HG03460 (cell line): ENCODE results near the gene MKRN2.
"Not testable (repeated sequence)": the region's sequence is repeated elsewhere in the genome, so short reads cannot be mapped to it uniquely, and the experiment has no call there.

Source experiments
- ATAC-seq: cut with Tn5 transposase; IDR thresholded peaks from one replicate; pipeline ENCODE4 v1.9.1; 2021; ENCODE audit not compliant: unreplicated experiment

MKRN2 gene

DNA sequence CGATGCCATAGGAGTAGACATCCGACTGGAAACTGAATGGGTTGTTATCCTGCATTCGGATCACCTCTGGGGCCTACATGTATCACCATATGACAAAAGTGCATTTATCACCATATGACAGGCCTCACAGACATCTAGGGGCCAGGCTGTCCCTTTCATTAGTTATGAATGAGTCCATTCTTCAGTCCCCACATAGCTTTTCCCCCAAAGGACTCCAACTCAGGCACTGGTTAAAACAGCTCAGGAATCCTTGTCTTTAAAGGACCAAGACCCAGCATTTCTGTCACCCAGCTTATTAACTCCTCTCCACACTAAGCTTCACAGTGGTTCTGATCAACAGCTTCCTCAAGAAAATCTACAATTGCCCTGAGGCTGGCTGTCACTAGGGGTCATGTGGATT is 28.3 kb downstream of the MKRN2 start:
- no peak for ATAC-seq

DNA sequence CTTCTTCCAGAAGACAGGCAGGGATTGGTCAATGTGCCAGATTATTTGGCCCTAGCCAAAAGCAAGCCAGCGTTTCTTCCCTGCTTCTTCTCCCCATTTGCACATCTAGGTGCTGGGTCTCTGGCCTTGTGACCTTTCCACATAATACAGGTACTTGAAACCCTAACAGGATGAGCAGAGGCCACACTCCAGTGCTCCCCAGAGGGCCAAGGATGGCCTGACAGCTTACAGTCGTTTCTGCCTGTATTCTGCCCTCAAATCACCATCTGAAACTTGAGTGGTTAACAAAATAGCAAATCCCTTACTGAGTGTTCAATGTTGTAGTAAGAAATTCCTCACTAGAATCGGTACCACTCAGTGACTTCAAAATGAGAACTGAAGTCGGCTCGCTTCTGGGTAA is 29.1 kb downstream of the MKRN2 start:
- no peak for ATAC-seq

DNA sequence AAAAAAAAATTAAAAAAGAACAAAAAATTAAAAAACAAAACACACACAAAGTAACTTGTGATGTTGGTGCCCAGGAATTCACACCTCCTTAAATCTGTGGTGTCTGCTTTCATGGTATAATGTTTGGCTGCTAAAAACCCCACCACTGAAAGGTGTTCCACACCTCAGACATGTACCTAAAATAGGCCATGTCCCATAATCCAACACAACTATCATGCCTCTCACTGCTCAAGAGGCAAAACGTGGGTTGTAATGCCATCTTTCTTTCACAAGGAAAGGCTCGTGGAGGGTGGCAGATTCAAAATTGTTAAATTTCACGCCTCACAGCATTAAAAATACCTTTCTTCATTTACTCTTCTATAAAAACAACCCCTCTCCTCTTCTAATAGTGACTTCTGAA is 29.5 kb downstream of the MKRN2 start:
- no peak for ATAC-seq

DNA sequence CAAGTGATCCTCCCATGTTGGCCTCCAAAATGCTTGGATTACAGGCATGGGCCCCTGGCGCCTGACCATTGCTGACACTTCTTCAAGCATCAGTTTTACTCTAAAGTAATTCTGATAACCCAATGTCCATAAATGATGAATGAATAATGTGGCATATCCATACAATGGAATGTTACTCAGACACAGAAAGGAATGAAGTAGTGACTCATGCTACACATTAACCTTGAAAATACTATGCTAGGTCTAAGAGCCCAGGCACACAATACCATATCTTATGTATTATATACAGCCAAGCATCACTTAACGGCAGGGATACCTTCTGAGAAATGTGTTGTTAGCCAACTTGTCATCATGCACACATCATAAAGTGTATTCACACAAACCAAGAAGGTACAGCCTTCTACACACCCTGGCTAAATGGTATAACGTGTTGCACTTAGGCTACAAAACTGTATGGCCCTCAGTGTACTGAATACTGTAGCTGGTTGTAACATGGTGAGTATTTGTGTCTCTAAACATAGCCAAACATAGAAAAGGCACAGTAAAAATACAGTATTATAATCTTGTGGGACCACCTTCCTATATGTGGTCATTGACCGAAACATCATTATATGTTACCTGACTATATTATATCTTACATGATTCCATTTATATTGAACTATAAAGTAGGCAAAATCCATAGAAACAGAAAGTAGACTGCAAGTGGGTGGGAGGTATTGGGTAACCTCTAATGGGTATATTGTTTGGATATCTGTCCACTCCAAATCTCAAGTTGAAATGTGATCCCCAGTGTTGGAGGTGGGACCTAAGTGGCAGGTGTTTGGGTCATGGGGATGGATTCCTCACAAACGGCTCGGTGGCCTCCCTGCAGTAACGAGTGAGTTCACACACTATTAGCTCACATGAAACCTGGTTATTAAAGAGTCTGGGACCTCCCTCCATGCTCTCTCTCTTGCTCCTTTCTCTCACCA is 31.4 kb downstream of the MKRN2 start:
- ATAC-seq, result no peak

DNA sequence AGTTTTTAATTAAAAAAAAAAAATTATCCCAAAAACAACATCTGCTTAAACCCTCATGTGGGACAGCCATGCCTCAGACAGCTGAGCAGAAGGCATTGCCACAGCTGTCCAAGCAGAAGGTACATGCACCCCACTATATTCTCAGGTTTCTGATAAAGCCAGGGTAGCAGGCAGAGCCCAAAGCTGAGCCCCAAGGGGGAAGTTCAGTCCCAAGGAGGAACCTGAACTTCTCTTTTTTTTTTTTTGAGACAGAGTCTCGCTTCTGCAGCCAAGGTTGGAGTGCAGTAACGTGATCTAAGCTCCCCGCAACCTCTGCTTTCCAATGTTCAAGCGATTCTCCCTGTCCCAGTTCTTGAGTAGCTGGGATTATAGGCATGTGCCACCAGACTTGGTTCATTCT is 33.2 kb downstream of the MKRN2 start:
- no peak for ATAC-seq

DNA sequence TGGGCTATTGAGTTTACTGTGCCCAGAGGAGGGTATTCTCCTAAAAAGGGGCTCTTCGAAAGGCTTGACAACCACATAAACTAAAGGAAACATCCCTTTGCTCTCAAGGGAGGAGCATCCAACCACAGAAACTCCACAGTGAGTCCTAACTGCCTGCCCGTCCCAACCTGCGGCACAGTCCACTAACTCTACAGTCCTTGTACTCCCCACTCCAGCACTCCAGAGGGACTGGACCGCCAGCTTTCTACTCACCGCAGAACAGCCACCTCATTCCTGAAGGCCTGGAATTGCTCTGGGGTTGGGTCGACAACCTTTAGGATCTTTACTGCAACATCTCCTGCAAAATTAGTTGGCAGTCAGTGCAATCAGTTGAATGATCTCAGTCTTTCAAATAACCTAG is 34.6 kb downstream of the MKRN2 start:
- no peak for ATAC-seq

DNA sequence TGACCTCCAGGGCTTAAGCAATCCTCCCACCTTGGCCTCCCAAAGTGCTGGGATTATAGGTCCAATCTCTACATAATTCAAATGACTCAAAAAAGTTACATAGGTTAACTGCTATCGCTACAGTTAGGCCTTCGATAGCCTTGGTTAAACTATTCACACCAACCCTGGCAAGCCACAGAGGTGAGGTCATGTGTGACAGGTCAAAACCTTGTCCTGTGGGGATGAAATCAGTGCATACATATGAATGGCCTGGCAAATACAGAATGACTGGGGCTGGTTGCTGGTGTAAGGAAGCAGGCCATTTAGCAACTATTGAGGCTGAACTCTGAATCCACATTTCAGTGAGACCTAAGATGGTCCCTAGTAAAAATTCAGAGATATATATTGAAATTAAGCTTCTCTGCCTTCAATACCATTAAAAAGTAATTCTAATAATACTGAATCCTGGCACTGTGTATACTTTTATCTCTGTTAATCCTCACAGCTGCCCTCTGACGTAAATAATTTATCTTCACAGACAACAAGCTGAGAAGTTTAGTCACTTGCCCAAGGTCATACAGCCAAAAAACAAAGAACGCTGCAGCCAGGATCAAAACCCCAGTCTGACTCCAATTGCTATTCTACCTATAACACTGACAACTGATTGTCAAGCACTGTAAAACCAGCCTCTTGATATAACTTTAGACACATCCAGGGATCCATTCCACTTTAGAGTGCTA is 35.3 kb downstream of the MKRN2 start:
- no peak for ATAC-seq

DNA sequence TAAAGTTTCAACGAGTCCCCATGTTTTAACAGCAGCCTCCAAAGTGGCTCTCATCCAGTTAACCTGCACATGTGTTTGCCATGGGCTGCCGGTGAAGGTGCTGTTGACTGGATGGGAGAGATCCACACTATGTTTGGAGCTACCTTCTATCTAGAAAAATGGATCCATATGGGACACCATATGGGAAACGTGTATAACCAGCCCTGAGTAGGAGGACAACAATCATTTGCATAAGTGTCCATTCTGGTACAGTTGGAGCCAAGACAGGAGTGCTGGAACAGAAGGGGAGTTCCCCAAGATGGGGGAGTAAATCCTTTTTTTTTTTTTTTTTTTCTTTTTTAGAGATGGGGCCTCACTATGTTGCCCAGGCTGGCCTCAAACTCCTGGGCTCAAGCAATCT is 36.6 kb downstream of the MKRN2 start:
- ATAC-seq, result no peak

DNA sequence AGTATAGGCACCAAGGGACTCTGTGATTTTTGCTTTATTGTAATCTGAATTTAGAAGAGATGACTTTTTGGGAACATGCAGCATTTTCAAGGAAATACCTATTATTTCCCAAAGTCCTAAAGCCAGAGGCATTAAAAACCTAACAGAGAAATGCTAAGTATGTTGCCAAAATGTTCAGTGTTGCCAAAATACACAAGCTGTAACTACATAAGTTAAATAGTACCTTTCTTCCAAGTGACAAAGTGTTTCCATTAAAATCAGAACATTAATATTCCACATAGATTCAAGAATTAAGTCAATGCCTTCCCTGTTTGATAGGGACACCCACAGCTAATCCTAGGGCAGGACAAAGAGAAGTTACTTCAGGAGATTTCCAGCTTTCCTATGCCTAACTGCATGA is 42.0 kb downstream of the MKRN2 start:
- ATAC-seq, result no peak

DNA sequence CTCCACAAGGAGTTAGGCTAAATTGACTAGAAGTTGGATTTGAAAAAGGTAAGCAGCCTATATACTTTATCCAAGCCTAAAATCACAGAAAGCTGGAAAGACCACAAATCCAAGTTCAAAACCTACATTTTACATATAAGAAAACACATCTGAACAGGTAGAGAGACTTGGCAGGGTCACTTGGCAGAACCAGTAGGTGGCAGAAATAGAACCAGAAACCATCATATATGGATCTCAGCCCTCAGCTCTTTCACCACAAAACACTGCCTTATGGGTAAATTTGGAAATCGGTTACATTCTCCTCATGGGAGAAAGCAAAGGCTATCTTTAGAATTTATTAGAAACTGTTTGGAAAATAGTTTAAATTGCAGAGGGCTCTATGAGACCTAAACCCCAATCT is 44.2 kb downstream of the MKRN2 start:
- no peak for ATAC-seq

DNA sequence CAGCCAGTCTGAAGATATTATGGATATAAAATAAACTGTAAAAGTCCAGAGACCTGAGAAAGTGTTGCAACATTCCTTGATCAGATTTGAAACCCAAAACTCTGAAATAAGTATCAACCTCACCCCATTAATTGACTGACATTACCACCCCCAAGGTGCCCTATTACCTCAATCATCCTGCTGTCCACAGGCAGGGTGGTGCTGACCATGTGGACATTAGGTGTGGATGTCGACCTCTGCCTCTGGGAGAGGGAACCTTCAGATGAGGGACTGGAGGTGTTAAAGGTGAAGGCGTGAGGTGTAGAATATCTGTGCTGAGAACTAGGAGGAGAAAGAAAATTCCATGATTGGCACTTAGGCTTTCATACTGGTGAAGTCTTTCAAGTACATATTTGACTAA is 47.1 kb downstream of the MKRN2 start:
- no peak for ATAC-seq

DNA sequence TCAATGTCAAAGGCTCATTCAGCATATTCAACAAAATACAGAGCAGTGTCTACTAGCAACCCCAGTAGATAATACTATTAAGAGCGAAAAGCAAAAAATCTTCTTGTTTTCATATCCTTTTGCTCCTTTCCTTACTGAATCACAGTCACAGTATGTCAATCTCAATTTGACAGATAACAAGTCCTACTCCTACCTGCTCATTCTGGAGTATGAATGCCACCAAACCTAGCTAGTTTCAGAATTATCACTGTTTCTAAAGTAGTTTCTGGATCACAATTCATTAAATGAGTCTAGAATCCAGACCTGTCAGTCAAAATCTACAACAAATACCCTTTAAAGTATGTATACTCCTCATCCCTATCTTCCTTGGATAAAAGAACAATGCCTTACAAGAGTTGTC is 51.5 kb downstream of the MKRN2 start:
- no peak for ATAC-seq

DNA sequence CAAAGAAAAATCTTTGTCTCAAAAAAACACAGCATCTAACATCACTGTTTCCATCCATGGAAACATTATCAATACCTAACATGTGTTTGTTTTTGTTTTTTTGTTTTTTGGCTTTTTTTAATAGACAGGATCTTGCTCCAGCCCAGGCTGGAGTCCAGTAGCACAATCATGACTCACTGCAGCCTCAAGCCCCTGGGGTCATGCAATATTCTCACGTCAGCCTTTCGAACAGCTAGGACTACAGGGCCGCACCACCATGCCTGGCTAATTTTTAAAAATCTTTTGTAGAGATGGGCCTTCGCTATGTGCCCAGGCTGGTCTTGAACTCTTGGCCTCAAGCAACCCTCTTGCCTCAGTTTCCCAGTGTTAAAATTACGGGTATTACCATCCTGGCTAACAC is 54.2 kb downstream of the MKRN2 start:
- ATAC-seq, result no peak

DNA sequence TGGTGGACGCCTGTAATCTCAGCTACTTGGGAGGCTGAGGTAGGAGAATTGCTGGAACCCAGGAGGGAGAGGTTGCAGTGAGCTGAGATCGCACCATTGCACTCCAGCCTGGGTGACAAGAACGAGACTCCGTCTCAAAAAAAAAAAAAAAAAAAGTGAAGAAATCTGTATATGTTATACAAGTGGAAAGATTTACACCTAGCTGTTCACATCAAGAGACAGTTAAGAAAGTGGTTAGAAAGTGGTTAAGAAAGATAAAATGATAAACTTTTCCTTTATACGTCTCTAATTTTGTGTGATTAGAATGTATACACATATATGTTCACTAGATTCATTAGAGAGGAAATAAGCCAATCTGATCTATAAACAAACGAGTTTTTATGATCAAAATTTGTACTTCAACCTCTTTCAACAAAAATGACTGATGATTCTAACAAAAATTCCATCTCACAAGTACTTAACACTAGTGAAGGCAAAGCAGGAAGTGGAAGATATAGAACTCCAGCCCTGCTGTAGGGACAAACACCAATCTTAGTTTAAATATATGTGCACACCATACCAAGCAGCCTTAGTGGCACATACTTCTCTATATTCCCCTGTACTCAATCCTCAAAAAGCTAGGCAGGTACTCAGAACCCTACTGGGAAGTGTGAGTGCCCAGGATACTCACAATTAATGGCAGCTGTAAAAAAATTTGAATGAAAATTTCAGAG is 55.8 kb downstream of the MKRN2 start:
- ATAC-seq, result no peak

DNA sequence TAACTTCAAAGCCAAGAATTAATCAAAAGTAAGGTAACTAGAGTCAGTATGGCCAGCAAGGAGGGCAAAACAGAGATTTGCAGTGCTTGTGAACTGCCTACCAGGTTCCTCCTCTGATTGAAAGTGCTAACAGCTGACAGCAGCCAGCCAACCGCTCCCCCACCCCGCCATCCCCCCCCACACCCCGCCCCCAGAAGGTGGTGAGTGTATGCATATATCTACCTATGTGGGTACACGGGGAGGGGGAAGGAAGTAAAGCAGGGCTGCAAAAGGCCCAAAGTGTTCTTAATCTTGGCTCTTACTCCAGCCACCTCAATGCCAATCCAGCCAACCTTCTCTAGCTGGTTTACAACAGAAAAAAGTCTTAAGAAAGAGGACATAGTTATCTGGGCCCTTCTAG is 56.4 kb downstream of the MKRN2 start:
- ATAC-seq, result no peak

DNA sequence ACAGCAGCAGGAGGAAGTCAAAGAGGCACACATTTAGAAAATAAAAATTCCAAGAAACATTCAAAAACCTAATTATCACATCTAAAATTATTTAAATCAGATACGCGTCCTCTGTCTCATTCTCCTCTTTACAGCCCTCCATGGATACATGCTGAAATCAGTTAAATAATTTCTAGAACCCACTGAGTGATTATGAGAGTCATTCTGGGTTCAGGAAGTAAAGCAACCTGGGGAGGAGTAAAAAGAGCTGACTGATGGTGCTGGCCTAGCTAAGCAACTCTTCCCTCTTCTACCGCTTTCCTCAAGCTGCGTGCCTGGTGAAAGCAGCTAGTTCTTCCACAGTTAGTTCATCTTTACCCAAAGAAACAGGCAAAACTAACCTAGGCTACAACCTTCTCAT is 58.4 kb downstream of the MKRN2 start:
- no peak for ATAC-seq

DNA sequence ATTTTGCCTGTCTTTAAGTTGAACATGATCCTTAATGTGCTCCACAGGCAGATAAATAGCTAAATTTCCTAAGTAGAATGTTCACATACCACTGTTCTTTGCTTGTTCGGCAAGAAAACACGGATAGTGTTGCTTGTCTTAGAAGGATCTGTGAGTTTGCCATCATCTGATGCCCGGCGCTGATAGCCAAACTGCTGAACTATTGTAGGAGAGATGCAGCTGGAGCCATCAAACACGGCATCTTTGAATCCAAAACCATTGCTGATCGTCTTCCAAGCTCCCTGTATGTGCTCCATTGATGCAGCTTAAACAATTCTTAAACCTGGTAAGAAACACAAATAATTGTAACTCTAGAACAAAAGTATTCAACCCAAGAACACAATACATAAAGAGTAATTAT is 61.5 kb downstream of the MKRN2 start:
- ATAC-seq, result no peak

DNA sequence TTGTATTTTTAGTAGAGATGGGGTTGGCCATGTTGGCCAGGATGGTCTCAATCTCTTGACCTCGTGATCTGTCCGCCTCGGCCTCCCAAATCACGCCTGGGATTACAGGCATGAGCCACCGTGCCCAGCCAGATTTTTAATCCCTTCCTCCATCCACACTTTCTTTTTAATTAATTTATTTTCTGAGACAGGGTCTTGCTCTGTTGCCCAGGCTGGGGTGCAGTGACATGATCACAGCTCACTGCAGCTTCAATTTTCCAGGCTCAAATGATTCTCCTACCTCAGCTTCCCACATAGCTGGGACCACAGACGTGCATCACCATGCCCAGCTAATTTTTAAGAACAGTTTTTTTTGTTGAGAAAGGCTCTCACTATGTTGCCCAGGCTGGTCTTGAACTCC is 63.4 kb downstream of the MKRN2 start:
- no peak for ATAC-seq

DNA sequence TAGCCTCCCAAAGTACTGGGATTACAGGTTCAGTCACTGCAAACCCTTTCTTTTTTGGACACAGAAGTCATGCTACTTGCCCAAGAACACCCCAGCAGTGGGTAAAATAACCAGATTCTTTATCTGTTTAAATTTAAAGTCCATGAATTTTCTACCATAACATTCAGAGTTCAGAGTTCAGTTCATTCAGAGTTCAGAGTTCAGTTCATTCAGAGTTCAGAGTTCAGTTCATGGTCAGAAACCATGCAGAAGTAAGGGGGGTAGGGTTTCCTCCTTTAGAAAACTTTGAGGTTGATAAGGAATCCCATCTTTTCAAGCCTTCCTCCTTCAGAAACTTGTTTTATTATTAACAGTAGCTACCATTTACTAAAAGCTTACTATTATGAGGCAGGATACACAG is 63.8 kb downstream of the MKRN2 start:
- ATAC-seq, result no peak

DNA sequence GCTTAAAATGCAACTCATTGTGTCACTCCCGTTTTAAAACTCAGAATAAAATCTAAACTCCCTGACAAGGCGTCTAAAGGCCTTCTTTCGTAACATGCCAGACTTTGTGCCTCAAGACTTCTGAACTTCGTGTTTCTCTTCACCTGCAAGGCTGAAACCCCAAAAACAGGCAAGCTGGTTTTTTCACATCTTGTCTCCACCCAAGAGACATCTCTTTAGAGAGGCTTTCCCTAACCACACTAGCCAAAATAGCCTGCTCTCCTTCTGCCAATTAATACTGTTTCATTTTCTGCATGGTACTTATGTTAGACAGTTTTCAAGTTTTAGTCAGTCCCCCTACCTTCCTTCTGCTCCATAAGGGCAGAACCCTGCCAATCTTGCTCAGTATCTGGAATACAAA is 65.4 kb downstream of the MKRN2 start:
- ATAC-seq, result no peak

DNA sequence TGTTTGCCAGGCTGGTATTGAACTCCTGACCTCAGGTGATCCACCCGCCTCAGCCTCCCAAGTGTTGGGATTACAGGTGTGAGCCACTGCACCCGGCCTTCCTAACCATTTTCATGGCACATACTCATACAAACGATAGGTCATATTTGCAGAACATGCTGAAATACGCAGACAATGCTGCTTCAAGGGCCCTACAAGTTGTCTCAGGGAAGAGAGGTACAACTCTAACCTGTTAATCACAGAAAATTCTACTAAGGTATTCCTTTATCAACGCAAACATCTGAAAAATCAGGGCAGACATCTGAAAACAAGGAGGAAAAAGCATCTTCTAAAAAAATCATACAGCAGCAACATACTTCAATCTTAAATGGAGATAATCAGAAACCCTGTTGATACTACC is 67.2 kb downstream of the MKRN2 start:
- ATAC-seq, result no peak

DNA sequence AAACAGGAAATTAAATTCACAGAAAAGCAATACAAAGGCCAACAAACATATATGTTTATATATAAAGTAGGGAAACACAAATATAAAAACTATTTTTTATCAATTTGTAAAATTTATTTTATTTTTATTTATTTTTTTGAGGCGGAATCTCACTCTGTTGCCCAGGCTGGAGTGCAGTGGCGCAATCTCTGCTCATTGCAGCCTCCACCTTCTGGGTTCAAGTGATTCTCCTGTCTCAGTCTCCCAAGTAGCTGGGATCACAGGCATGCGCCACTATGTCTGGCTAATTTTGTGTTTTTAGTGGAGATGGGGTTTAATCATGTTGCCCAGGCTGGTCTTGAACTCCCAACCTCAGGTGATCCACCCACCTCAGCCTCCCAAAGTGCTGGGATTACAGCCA is 68.1 kb downstream of the MKRN2 start:
- ATAC-seq, result not testable (repeated sequence)
